Vagina (tissue), 2 donors: Measurements from ENCODE around the gene CCDC201.
"Not testable (repeated sequence)": the region's sequence is repeated elsewhere in the genome, so short reads cannot be mapped to it uniquely, and the experiment has no call there.

Experiments
- CTCF ChIP-seq, 3 experiments: fragments of 450-650 bp in 2 of 3; fragments of 200-600 bp in 1 of 3; sonication (generic) in 1 of 3; IDR thresholded peaks; one replicate each; pipeline ENCODE4 v1.5.1; 2017 to 2019; ENCODE audit warnings: antibody characterized with exemption in 3 of 3, mild to moderate bottlenecking in 2 of 3, moderate library complexity in 2 of 3
- POLR2A ChIP-seq, 2 donors: fragments of 450-650 bp; IDR thresholded peaks; one replicate each; pipeline ENCODE4 v1.6.1; 2017; ENCODE audit warnings: antibody characterized with exemption in 2 of 2, mild to moderate bottlenecking in 2 of 2, moderate library complexity in 2 of 2
- POLR2AphosphoS5 ChIP-seq, 2 donors: sonication (generic); formaldehyde crosslinking; IDR thresholded peaks; one replicate each; pipeline ENCODE4 v1.9.0; 2017; ENCODE audit warnings: antibody characterized with exemption in 2 of 2, mild to moderate bottlenecking in 2 of 2, low read depth in 1 of 2; ENCODE audit not compliant: insufficient read depth in 1 of 2

- not testable (repeated sequence) for TF ChIP-seq CTCF (IDR thresholded peaks at IDR 0.05); POLR2AphosphoS5 (IDR thresholded peaks at IDR 0.05; ENCODE audit: insufficient read depth in 1 of 2, low read depth in 1 of 2); POLR2A (IDR thresholded peaks at IDR 0.05)
These were observed 55.0 kb downstream of the CCDC201 start for GRCh38 chr7:45817913-45818312.
